Activated CD4-positive, alpha-beta T cell treated with anti-CD3 and anti-CD28 coated beads, Interleukin-2, amount 50 U/mL, for 16 hours (primary cell): ENCODE results near the gene CCL14.
"Not testable (repeated sequence)": the region's sequence is repeated elsewhere in the genome, so short reads cannot be mapped to it uniquely, and the experiment has no call there.

Source experiments
- DNase-seq: peaks from one replicate; pipeline ENCODE4 v3.0.0-alpha.2; 2020

The CCL14 gene

DNA sequence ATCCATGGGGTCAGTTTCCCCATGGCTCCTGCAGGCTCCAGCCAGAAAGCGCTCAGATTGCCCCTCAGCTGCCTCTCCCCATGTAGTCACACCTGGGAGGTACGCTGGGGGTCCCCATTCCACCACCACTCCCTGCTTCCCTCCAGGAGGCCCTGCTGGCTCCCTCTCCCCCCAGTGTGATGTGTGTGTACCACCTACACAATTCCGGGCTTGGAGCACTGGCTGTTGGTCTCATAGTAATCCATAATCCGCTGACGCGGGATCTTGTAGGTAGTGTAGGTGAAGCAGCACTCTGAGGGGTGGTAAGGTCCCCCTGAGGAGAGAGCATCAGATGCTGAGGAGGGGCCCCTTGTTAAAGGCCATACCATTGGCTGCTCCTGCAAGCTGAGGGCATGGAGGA is 2.4 kb downstream of the CCL14 start:
- no peak for DNase-seq

DNA sequence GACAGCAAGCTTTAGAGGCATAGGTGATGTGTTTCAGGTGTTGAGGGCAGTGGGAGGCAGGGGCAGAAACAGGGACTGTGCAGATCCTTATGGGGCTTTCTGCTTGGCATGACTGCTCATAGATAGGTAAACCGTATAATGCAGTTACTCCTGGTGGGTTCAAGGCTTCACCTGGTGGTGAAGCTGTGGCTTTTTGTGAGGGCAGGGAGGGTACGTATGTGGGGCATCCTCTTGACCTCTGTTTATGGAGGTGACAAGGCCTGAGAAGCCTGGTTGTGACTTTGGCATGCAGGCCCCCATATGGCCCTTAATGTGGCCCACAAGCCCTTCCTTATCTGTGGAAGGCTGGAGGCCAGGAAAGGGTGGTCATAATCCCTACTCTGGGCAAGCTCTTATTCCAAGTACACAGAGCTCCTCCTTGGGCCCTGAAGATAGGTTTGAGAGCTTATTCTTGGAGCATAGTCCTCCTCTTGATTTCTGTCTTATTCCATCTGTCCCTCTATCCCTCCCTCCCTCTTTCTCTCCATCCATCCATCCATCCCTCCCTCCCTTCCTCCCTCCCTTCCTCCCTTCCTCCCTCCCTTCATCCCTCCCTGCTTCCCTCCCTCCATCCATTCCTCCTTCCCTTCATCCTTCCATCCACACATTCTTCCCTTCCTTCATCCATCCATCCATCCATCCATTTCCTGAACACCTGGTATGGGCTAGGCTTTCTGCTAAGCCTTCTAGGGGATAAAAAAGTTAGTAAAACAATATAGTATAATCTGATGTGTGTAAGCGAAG is 3.9 kb downstream of the CCL14 start:
- no peak for DNase-seq

DNA sequence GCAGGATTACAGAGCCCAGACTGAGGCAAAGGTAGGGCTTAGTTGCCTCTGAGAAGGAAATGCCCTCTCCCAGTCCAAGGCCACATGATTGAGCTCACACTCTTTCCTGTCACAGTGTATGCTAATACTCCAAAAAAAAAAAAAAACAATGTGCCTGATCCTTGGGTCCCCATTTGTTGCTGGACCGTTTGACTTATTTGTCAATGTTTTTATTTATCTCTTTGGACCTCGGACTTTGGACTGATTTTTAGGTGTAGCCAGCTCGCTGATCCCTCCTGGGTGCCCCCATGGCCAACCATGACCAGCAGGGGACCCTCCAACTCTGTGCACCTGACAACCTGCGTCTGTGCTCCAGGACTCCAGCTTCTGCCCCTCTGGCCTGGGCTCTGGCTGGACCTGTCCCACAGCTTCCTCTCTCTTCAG is 4.6 kb downstream of the CCL14 start:
- no peak for DNase-seq

DNA sequence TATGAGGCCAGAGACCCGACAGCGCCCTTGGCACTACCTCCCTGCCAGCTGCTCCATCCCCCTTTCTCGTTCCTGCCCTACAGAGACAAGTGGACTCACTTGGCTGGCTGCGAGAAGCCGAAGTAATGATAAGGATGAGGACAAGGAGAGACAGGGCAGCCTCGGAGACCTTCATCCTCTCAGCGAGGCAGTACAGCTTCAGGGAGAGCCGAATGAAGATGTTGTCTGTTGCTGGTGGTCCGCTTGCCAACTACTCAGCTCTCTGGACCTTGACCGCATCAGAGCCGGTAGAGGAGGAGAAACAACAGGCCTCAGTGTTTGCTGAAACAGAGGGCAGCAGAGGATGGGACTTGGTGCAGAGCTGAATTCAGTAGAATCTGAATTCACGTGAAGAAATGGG is 5.3 kb downstream of the CCL14 start, which contains the start of gene CCL16:
CCL16 (minus strand) TSS at position 252 of the 400 bp plus-strand sequence; CDS start at position 175, 77 bp downstream.
- no peak for DNase-seq

DNA sequence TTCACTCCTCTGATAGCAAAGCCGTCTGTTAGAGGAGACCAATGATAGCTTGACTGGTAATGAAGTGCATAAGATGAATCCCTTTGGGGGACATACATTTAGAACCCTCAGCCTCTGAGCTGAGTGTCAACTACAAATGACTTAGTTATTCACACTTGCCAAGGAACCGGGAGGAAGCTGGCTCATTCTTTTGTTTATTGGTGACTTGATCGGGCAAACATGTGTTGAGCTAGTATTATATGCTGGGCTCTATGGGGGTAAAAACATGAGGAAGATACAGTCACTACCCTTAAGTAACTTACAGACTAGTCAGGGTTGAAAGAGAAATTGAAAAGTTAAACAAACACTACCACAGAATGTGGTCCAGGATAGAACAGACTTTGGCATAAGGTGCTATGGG is 8.2 kb downstream of the CCL14 start:
- no peak for DNase-seq

DNA sequence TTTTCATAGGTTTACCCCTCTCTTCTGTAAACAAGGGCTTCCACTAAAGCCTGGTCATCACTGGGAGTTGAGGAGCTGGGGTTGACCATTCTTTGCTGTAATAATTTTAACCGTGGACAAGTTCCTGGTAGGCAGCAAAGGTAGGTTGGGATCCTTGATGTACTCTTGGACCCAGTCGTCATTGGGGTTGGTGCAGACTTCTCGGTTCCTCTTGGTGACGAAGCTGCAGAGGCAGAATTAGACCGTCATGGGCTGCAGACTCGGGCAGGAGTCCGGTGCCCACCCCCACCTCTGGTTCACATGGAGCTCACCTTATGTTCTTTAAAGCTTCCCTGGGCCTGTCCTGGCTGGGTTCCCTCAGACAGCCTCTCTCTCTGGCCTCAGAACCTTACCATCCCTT is 9.0 kb downstream of the CCL14 start:
- DNase-seq, result no peak

DNA sequence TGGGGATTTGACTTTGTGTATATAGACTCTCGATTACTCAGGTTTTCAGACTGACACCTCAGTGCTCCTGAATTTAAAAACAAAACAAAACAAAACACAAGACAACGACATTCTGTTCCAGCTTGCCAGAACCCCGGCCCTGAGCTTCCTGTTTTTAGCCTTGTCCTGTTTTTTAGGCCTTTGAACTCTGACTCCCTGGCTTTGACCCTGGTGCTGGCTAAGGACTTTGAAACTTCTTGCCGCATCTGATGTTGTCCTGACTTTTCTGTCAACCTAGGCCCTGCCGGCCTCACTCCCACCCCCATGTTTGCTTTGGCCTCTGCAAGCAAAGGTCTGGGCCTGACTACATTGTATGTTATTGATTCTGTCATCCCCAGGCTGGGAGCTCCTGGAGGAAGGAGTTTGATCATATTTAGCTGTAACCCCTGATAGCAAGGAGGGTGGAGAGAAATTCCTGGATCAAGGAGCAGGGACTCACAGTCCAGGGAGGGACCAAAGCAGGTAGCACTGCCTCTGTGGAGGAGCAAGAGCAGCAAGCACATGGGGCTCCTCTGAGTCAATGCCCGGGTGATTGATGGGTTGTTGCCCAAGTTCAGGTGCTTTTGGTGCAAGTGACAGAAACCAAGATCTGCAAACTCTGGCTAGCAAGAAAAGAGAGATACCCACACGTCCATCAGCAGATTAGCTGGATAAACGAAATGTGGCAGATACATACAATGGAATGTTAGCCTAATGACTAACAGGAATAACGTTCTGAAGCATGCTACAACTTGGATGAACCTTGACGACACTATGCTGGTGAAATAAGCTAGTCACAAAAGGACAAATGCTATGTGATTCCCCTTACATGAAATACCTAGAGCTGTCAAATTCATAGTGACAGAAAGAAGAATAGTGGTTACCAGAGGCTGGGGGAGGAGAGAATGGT is 12.9 kb downstream of the CCL14 start:
- DNase-seq, result no peak

DNA sequence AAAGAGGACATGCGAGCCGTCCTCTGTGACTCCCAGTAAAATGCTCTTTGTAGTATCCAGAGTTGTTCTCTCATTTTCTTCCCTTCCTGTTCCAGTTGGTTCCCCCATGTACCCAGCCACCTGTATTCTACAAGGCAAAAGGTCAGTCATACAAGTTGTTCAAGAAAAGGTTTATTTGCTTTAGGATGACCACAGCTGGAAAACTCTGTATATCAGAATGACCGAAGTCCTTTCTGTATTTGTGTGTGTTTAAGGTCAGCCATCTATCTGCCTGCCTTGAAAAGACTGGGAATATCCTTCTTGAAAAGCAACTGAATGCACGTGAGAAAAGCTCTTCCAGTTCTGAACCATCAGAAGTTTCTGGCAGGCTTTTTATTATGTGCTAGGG is 13.6 kb downstream of the CCL14 start:
- no peak for DNase-seq

DNA sequence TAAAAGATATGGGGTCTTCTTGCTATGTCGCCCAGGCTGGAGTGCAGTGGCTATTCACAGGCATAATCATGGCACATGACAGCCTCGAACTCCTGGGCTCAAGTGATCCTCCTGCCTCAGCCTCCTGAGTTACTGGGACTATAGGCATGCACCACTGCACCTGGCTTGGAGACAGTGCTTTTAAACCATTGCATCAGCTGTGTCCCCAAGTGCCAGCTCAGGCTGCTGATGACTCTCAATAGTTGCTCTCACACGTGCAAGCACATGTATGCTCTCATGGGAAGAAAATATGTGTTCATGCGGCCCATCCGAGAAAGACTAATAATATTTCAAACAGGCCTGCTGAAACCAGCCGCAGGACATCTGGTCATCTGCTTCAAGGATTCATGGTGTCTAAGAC is 14.0 kb downstream of the CCL14 start:
- DNase-seq, result no peak

DNA sequence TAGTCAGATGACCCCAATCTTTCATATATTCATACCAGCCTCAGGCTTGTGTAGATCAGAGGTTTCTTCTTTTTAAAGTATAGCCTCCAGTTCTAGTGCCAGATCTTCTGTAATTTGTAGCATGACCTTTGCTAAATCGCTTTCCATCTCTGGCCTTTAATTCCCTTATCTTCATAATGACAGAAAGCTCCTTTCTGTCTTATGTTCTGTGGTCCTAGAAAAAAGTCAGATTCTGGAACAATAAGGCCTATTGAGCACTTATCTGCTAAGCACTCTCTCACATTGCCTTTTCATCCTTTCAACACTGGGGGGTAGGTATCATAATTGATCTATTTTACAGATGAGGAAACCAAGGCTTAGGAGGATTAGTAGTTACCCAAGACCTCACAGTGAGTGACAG is 14.5 kb downstream of the CCL14 start:
- no peak for DNase-seq

DNA sequence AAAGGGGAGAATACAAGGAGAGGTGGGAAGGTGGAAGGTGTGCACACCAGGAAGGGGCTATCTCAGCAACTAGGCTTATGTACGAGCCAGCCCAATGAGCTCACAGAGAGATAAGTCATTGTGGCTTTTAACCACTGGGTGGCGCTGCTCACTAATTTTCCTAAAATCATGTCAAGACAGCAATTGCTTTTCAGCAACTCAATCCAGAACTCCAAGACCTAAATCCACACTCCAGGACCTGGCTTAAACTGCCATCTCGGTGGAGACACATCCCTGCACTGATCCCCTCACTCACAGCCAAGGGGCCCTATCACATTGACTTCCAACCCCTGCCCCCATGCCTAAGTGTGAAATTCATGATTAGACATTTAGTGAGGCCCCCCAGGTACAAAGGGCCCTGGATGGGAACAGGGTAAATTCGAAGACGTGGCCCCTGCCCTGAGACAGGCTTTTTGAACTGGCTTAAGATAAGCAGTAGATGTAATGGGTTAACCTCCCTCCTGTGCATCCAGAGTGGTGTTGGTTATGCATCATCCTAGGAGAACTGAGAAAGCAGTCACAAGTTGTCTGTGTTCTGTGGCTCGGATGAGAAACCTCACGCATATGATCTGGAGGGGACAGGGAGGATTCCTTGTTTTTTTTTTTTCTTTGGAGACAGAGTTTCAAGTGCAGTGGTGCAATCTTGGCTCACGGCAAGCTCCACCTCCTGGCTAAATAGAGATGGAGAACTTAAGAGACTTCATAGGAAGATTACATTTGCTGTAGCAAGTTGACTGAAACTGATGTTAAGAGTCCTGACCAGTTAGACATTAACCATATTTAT is 16.8 kb downstream of the CCL14 start:
- peak; percentile 84 for DNase-seq

DNA sequence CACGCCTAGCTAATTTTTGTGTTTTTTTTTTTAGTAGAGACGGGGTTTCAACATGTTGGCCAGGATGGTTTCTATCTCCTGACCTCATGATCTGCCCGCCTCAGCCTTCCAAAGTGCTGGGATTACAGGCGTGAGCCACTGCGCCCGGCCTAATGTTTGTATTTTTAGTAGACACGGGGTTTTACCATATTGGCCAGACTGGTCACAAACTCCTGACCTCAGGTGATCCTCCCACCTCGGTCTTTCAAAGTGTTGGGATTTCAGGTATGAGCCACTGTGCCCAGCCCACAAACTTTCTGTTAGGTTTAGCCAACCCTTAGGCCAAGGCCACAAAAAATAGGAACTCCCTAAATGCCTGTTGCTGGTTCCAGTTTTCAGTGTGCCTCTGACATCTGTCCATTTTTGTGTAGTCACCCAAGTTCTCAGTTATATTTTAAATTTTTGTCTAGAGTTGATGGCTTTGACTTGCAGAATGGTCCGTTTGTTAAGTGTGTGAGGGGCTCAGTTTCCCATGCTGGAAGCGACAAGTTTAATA is 17.9 kb downstream of the CCL14 start:
- DNase-seq, result no peak

DNA sequence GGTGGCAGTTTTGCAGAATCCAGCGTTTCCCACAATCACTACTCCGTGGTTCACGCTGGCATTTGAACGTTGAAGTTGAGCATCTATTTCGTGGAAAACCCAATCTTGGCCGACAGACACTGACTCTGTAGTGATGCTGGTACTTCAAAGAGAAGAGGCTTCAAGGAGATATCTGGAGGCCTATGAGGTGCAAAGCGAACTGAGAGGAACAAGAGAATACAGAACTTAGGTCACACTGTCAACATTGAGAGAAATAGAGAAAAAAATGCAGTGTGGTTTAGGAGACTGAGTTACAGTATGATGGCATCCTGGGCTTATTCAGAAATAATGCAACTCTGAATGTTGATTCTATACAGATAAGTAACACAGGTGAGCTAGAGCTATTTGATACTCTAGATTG is 21.3 kb downstream of the CCL14 start:
- DNase-seq, result peak; percentile 23

DNA sequence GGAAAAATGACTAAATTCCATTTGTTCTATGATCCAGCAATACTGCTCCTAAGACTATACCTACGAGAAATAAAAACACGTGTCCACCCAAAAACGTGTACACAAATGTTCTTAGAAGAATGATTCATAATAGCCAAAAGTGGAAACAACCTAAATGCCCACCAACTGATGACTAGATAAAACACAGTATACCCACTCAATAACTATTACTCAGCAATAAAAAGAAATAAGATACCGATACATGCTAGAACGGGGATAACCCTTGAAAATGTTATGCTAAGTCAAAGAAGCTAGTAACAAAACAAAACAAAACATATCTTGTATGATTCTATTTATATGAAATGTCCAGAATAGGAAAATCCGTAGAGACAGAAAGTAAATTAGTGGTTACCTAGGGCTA is 22.9 kb downstream of the CCL14 start:
- DNase-seq, result no peak

DNA sequence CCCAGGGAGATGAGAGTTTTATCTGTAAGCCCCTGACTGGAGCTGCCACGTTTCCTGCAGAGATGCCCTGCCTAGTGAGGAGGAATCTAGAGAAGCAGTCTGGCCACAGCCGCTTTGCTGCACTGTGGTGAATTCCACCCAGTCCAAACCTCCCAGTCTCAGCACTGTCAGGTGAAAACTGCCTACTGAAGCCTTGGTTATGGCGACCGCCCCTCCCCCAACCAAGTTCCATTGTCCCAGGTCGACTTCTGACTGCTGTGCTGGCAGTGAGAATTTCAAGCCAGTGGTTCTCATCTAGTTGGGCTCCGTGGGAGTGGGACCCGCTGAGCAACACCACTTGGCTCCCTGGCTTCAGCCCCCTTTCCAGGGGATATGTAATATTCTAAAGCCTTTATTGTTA is 32.8 kb downstream of the CCL14 start:
- no peak for DNase-seq

DNA sequence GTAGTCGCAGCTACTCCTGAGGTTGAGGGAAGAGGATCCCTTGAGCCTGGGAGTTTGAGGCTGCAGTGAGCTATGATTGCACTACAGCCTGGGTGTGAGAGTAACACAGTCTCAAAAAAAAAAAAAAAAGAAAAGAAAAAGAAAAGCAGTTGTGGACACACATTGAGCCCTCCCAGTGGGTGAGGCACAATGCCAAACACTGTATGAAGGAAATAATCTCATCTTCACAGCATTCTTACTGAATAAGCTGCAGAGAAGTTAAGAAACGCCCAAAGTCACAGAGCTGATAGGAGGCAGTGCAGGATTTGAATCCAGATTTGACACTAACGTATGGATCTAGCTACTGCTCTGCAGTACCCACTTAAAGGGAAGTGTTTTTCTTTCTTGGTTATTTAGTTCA is 37.1 kb downstream of the CCL14 start:
- no peak for DNase-seq

DNA sequence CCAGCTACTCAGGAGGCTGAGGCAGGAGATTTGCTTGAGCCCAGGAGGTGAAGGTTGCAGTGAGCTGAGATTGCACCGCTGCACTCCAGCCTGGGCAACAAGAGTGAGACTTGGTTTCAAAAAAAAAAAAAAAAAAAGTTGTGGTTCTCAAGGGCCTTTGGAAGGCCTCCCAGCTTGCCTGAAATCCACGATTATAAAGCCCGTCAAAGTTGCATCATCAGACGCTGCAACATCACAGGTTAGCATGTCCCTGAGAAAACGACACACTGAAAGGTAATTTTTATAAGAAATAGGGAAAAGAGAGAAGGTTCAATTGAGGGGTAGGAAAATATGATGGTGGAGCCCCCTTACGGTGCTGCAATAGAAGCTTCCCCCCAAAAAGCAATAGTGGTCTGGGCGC is 38.4 kb downstream of the CCL14 start:
- DNase-seq, result no peak

DNA sequence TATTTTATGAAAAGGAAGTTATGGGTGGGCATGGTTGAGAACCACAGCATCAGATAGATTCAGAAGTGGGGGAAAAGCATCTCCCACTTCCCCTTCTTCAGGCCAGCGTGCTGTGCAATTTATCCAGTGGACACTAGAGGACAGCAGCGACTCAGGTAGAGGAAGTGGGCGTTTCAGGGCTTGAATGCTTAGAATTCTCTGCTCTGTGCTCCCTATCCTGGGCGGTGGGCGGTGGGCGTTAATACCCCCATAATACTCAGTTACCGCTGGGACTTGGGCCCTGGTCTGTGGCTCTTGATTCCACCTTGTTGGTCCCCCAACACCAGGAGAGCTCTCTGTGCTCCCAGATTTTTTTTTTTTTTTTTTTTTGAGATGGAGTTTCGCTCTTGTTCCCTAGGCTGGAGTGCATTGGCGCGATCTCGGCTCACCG is 39.4 kb downstream of the CCL14 start:
- DNase-seq, result peak; percentile 58

DNA sequence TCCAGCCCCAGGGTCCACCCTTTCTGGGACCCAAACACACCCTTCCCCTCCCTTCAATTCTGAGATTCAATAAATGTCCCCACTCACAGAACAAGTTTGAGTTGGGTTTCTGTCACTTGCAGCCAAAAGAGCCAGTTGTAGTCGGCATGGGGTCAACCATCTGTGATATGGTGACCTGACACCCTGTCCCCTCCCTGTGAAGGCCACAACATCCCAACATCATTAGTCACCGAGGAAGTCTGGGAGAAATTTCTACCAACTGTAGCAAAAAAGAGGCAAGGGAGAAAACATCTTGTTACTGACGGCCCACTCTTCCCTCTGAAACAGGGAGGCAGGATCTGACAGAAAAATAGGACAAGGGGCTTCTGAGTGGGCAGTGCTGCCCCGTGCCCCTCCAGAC is 42.4 kb downstream of the CCL14 start:
- no peak for DNase-seq

DNA sequence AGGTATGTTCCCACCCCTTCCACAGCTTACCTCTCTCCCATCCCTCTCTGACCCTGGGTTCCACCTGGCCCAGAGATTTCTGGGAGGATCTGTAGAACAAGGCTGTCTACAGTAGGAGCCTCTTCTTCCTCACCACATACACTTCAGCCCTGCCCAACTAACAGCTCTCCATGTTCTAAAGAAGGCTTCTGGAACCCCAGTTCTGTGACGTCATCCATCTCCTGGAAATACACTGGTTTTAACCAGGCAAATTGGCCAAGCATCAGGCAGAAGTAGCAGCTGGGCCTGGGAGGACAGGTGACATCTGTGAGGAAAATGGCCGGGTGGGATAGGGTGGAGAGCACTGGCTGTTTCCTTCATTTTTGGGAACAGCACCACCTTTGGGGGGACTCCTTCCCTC is 43.0 kb downstream of the CCL14 start, which contains the start of gene LYZL6:
LYZL6 (minus strand) TSS at position 177 of the 400 bp plus-strand sequence. CDS start 4,357 bp downstream, outside the sequence.
- DNase-seq, result no peak

DNA sequence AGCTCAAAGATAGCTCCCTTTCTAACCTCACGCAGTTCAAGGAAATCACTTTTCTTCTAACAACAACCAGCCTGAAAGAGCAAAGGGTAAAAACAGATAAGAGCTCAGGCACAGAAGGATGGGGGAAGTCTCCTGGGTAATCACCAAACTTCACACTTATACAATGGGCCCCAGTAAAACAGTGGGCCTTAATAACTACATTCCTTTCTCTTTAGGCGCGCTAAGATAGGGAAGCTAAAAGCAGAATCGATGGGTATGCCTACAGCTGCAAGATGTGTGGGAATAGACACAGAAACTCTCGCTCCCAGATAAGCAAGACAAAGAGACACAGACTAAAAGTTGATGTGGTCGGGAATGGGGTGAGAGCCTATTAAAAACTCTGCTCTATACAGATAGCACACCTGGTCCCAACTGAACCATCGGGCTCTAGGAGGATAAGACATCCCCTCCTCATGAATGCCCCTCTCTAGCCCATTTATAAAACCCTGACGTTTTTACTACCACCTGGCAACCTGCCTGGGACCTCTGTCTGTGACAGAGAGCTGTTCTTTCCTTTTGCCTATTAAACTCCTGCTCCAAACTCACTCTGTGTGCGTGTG is 43.8 kb downstream of the CCL14 start:
- no peak for DNase-seq

DNA sequence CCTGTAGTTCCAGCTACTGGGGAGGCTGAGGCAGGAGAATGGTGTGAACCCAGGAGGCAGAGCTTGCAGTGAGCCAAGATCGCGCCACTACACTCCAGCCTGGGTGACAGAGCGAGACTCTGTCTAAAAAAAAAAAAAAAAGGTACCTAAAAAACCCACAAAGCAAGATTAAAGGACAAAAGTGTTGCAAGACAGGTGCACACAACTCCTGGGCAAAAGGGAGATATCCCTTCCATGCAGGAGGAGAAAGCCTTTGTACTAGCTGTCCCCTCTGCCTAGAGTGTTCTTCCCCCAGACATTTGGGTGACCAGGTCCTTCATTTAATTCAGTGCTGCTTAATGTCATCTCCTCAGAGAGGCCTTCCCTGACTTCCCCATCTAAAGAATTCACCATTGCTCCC is 48.0 kb downstream of the CCL14 start:
- DNase-seq, result not testable (repeated sequence)
